ENCODE measurements around the gene PTPRA.
"Not testable (repeated sequence)": the region's sequence is repeated elsewhere in the genome, so short reads cannot be mapped to it uniquely, and the experiment has no call there.

Gene PTPRA

GRCh38 chr20:2873010-2873746 is at the start of gene PTPRA:
TSS of gene PTPRA (plus strand) at chr20:2873481. CDS start at chr20:2964278, 90,797 bp downstream.
- Histone ChIP-seq H3K9me3 (ENCODE audit: insufficient read depth, low read depth, low read length) (no peaks in the 10 kb centered on the region), H3K4me3 (ENCODE audit: low read length) (peak within 1 kb of the TSS; percentile 92), H3K27ac (ENCODE audit: low read length) (peak within 1 kb of the TSS; percentile 67), H3K4me1 (ENCODE audit: insufficient read depth, low read length) (peaks cover 5% of the 10 kb centered on the region; the same call in 1 of the 2 replicates), H3K9ac (ENCODE audit: low read depth, low read length) (peak within 1 kb of the TSS; percentile 88; the same call in 1 of the 2 replicates), H3K36me3 (ENCODE audit: insufficient read depth, low read depth, low read length) (no peaks in the 10 kb centered on the region), H3K27me3 (ENCODE audit: insufficient read depth, low read length) (peaks cover 33% of the 10 kb centered on the region)

GRCh38 chr20:2825761-2826160 is 47.5 kb upstream of the PTPRA start:
- no peak overlapping the region for H3K4me3 ChIP-seq (ENCODE audit: low read length)
- no peaks in the 10 kb centered on the region for H3K36me3 ChIP-seq (ENCODE audit: insufficient read depth, low read depth, low read length)
- no peak overlapping the region for H3K9ac ChIP-seq (ENCODE audit: low read depth, low read length)
- peaks cover 57% of the 10 kb centered on the region for H3K27me3 ChIP-seq (ENCODE audit: insufficient read depth, low read length)
- H3K27ac ChIP-seq (ENCODE audit: low read length), result no peak overlapping the region
- H3K4me1 ChIP-seq (ENCODE audit: insufficient read depth, low read length), result no peaks in the 10 kb centered on the region
- H3K9me3 ChIP-seq (ENCODE audit: insufficient read depth, low read depth, low read length), result no peaks in the 10 kb centered on the region

GRCh38 chr20:2826655-2827054 is 46.6 kb upstream of the PTPRA start:
- H3K27ac ChIP-seq (ENCODE audit: low read length), result no peak overlapping the region
- H3K9me3 ChIP-seq (ENCODE audit: insufficient read depth, low read depth, low read length), result no peaks in the 10 kb centered on the region
- H3K36me3 ChIP-seq (ENCODE audit: insufficient read depth, low read depth, low read length), result no peaks in the 10 kb centered on the region
- H3K27me3 ChIP-seq (ENCODE audit: insufficient read depth, low read length), result peaks cover 48% of the 10 kb centered on the region
- H3K9ac ChIP-seq (ENCODE audit: low read depth, low read length), result no peak overlapping the region
- no peak overlapping the region for H3K4me3 ChIP-seq (ENCODE audit: low read length)
- no peaks in the 10 kb centered on the region for H3K4me1 ChIP-seq (ENCODE audit: insufficient read depth, low read length)

GRCh38 chr20:2829376-2829775 is 43.9 kb upstream of the PTPRA start:
- Histone ChIP-seq H3K9me3 (ENCODE audit: insufficient read depth, low read depth, low read length) (no peaks in the 10 kb centered on the region), H3K36me3 (ENCODE audit: insufficient read depth, low read depth, low read length) (no peaks in the 10 kb centered on the region), H3K9ac (ENCODE audit: low read depth, low read length) (no peak overlapping the region), H3K4me3 (ENCODE audit: low read length) (no peak overlapping the region), H3K4me1 (ENCODE audit: insufficient read depth, low read length) (no peaks in the 10 kb centered on the region), H3K27ac (ENCODE audit: low read length) (no peak overlapping the region), H3K27me3 (ENCODE audit: insufficient read depth, low read length) (peaks cover 40% of the 10 kb centered on the region)

- not testable (repeated sequence) for H3K36me3 ChIP-seq (ENCODE audit: insufficient read depth, low read depth, low read length); H3K27ac ChIP-seq (ENCODE audit: low read length); H3K4me1 ChIP-seq (ENCODE audit: insufficient read depth, low read length); H3K9me3 ChIP-seq (ENCODE audit: insufficient read depth, low read depth, low read length); H3K9ac ChIP-seq (ENCODE audit: low read depth, low read length); H3K4me3 ChIP-seq (ENCODE audit: low read length)
- H3K27me3 ChIP-seq (ENCODE audit: insufficient read depth, low read length), result peaks cover 32% of the 10 kb centered on the region
These were observed 42.1 kb upstream of the PTPRA start for GRCh38 chr20:2831206-2831605.

GRCh38 chr20:2833761-2834160 is 39.5 kb upstream of the PTPRA start:
- no peaks in the 10 kb centered on the region for H3K9me3 ChIP-seq (ENCODE audit: insufficient read depth, low read depth, low read length)
- no peaks in the 10 kb centered on the region for H3K4me1 ChIP-seq (ENCODE audit: insufficient read depth, low read length)
- H3K27ac ChIP-seq (ENCODE audit: low read length), result no peak overlapping the region
- peaks cover 7% of the 10 kb centered on the region for H3K27me3 ChIP-seq (ENCODE audit: insufficient read depth, low read length)
- no peaks in the 10 kb centered on the region for H3K36me3 ChIP-seq (ENCODE audit: insufficient read depth, low read depth, low read length)
- no peak overlapping the region for H3K4me3 ChIP-seq (ENCODE audit: low read length)
- H3K9ac ChIP-seq (ENCODE audit: low read depth, low read length), result no peak overlapping the region

- Histone ChIP-seq H3K9ac (ENCODE audit: low read depth, low read length) (no peak overlapping the region), H3K4me3 (ENCODE audit: low read length) (no peak overlapping the region), H3K27me3 (ENCODE audit: insufficient read depth, low read length) (peaks cover 6% of the 10 kb centered on the region), H3K27ac (ENCODE audit: low read length) (no peak overlapping the region), H3K4me1 (ENCODE audit: insufficient read depth, low read length) (no peaks in the 10 kb centered on the region), H3K36me3 (ENCODE audit: insufficient read depth, low read depth, low read length) (no peaks in the 10 kb centered on the region), H3K9me3 (ENCODE audit: insufficient read depth, low read depth, low read length) (no peaks in the 10 kb centered on the region)
These were observed 38.7 kb upstream of the PTPRA start for GRCh38 chr20:2834401-2835110.

GRCh38 chr20:2835331-2835796 is 37.9 kb upstream of the PTPRA start:
- Histone ChIP-seq H3K4me3 (ENCODE audit: low read length) (no peak overlapping the region), H3K4me1 (ENCODE audit: insufficient read depth, low read length) (no peaks in the 10 kb centered on the region), H3K27ac (ENCODE audit: low read length) (no peak overlapping the region), H3K9ac (ENCODE audit: low read depth, low read length) (no peak overlapping the region), H3K9me3 (ENCODE audit: insufficient read depth, low read depth, low read length) (no peaks in the 10 kb centered on the region), H3K36me3 (ENCODE audit: insufficient read depth, low read depth, low read length) (no peaks in the 10 kb centered on the region), H3K27me3 (ENCODE audit: insufficient read depth, low read length) (peaks cover 14% of the 10 kb centered on the region)

GRCh38 chr20:2836035-2836434 is 37.2 kb upstream of the PTPRA start:
- H3K27me3 ChIP-seq (ENCODE audit: insufficient read depth, low read length), result peaks cover 15% of the 10 kb centered on the region
- no peaks in the 10 kb centered on the region; the same call in 1 of the 2 replicates for H3K4me1 ChIP-seq (ENCODE audit: insufficient read depth, low read length)
- H3K36me3 ChIP-seq (ENCODE audit: insufficient read depth, low read depth, low read length), result no peaks in the 10 kb centered on the region
- no peaks in the 10 kb centered on the region for H3K9me3 ChIP-seq (ENCODE audit: insufficient read depth, low read depth, low read length)
- no peak overlapping the region for H3K9ac ChIP-seq (ENCODE audit: low read depth, low read length)
- no peak overlapping the region for H3K27ac ChIP-seq (ENCODE audit: low read length)
- no peak overlapping the region for H3K4me3 ChIP-seq (ENCODE audit: low read length)

- Histone ChIP-seq H3K4me3 (ENCODE audit: low read length) (no peak overlapping the region), H3K4me1 (ENCODE audit: insufficient read depth, low read length) (peaks cover 3% of the 10 kb centered on the region; the same call in 1 of the 2 replicates), H3K9me3 (ENCODE audit: insufficient read depth, low read depth, low read length) (no peaks in the 10 kb centered on the region), H3K36me3 (ENCODE audit: insufficient read depth, low read depth, low read length) (no peaks in the 10 kb centered on the region), H3K27me3 (ENCODE audit: insufficient read depth, low read length) (peaks cover 24% of the 10 kb centered on the region), H3K27ac (ENCODE audit: low read length) (no peak overlapping the region), H3K9ac (ENCODE audit: low read depth, low read length) (no peak overlapping the region)
These were observed 35.9 kb upstream of the PTPRA start for GRCh38 chr20:2837221-2837960.

GRCh38 chr20:2838170-2838797 is 35.0 kb upstream of the PTPRA start:
- peaks cover 3% of the 10 kb centered on the region; the same call in 1 of the 2 replicates for H3K4me1 ChIP-seq (ENCODE audit: insufficient read depth, low read length)

More at GRCh38 chr20:2838170-2838797, 35.0 kb upstream of the PTPRA start:
- peaks cover 24% of the 10 kb centered on the region for H3K27me3 ChIP-seq (ENCODE audit: insufficient read depth, low read length)
- no peak overlapping the region for H3K4me3 ChIP-seq (ENCODE audit: low read length)
- no peaks in the 10 kb centered on the region for H3K9me3 ChIP-seq (ENCODE audit: insufficient read depth, low read depth, low read length)
- no peak overlapping the region for H3K9ac ChIP-seq (ENCODE audit: low read depth, low read length)
- no peak overlapping the region for H3K27ac ChIP-seq (ENCODE audit: low read length)
- no peaks in the 10 kb centered on the region for H3K36me3 ChIP-seq (ENCODE audit: insufficient read depth, low read depth, low read length)

Data from iPS-20b (cell line).